ENCODE measurements around the gene IGSF3.

Gene IGSF3

DNA sequence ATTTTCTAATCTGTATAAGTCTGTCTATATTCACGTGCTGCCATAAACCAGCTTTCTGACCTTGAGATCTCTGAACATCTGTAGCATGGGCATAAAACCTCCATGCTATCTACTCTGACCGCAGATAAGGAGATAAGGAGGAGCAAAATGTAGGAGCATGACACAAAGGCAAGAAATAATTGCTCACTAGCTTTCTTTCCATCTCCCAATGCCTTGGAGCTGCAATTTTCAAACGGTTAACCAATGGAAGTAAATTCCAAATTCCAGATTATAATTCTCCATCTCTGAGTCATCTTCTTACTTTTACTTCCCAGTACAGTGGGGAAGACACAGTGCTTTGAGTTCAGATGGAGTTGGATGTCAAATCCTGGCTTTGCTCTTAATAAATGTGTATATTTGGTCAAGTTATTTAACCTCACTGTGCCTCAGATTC is 138.3 kb downstream of the IGSF3 start:
- no peak for DNase-seq (ENCODE audit: low read depth in 2 of 2)

DNA sequence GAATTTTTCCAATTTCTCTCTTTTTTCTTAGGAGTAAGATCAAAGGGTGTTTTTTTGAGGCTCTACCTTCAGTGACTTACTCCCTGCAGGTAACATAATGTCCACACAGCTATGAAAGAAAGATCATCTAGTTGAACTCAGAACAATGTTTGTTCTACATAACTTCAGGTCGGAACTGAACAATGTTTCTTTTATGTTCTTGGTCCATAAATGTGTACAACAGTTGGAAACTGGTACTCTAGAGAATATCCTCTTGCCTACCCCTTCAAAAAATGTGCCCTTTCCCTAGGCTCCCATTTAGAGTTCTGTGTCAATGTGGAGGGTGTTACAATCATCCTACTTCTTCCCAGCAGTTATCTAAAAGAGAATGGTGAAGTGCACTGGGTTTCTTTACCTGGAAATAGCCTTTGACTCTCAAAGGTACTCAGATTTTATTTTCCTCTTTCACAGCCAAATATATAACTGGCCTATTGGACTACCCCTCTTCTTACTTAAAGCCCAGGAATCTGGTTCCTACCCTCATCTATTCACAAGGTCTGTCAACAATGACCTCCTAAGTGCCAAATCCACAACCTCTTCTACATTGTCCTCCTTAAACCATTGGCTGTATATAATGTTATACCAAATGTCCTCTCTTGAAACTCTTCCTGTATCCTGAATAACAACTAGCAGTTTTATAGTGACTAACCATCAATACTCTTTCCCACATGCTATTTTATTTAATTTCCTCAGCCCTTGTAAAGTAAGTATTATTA is 139.0 kb downstream of the IGSF3 start:
- no peak for DNase-seq (ENCODE audit: low read depth in 2 of 2)

DNA sequence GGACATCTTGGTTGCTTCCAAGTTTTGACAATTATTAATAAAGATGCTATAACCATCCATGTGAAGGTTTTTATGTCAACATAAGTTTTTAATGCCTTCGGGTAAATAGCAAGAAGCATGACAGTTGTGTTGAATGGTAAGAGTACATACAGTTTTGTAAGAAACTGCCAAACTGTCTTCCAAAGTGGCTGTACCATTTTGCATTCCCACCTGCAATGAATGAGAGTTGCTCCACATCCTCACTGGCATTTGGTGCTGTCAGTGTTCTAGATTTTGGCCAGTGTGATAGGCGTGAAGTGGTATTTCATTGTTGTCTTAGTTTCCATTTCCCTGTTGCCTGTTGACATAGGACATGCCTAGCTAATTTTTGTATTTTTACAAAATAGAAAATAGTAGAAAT is 142.1 kb downstream of the IGSF3 start:
- DNase-seq (ENCODE audit: low read depth in 2 of 2) = no peak
